ENCODE results near the gene IQSEC1. TPM values are rescaled to one million over a fixed set of nuclear protein-coding genes. Genes with fewer than 3 reads are reported as not detected.
A peak's percentile ranks its signal among the peaks of the same experiment; 100 is the strongest.

Gene IQSEC1
- total and polyA plus RNA-seq, 2 donors (not counting 3 experiments of a cell fraction or from before 2014, with no cell fraction given), result 5.2 to 18.0 TPM

DNA sequence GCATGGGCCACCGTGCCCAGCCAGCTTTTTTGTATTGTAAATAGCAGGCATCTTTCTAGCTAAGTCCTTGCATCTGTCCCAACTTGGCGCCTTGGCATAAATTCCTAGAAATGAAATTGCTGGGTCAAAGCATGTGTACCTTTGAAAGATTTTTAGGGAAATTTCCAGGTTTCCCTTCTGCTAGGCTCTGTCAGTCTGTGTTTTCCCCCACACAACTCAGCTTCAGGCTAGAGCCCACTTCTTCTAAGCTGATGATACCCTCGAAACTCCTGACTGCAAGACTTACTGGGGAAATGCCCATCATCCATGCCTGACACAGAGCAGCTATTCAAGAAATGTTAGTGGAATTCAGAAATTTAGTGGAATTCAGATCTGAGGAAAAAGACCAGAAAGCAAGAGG lies 221.0 kb downstream of the IQSEC1 start:
- Histone ChIP-seq H3K4me3 (replicated peaks in 1 of 3; ENCODE audit: insufficient read depth in 1 of 3, low read depth in 1 of 3, low read length in 3 of 3) (no peak overlapping the region), H3K9me1 (replicated peaks; ENCODE audit: control insufficient read depth, extremely low read depth, insufficient read depth, low read length) (no peaks in the 10 kb centered on the region), H3K27ac (ENCODE audit: insufficient read depth, low read depth, low read length) (no peak overlapping the region), H3K9ac (replicated peaks; ENCODE audit: extremely low read depth, insufficient read depth, low read length) (no peak overlapping the region), H4K20me1 (replicated peaks; ENCODE audit: control insufficient read depth, extremely low read depth, insufficient read depth, low read length) (no peaks in the 10 kb centered on the region), H3K4me1 (ENCODE audit: control insufficient read depth, extremely low read depth, insufficient read depth, low read length) (no peaks in the 10 kb centered on the region), H3K27me3 (ENCODE audit: control insufficient read depth in 2 of 2, insufficient read depth in 2 of 2, low read length in 2 of 2) (peaks cover 8 to 9% of the 10 kb centered on the region in 2 experiments), H3K79me2 (ENCODE audit: control insufficient read depth, insufficient read depth, low read length) (no peaks in the 10 kb centered on the region), H3K36me3 (ENCODE audit: control insufficient read depth in 2 of 2, extremely low read depth in 1 of 2, insufficient read depth in 2 of 2, low read length in 2 of 2) (no peaks in the 10 kb centered on the region), H3K4me2 (ENCODE audit: insufficient read depth, low read length) (no peak overlapping the region), H2AFZ (ENCODE audit: low read depth, low read length) (no peak overlapping the region), H3K9me3 (replicated peaks; ENCODE audit: control insufficient read depth, insufficient read depth, low read length) (no peaks in the 10 kb centered on the region)
- no TSS peak for BruUV-seq (replicated peaks)
- no peak for DNase-seq (ENCODE audit: low read depth, low spot score)
- intact Hi-C loops (cut with micrococcal nuclease) (no loop called here), dilution Hi-C loops (cut with MboI; ENCODE audit: extremely low pct_ligation_motif_present, low sequenced_read_pairs) (no loop called here)
- no peak for TF ChIP-seq FOS (IDR thresholded peaks at IDR 0.05; ENCODE audit: borderline replicate concordance, insufficient read depth, low read length)
- no peak for TF ChIP-seq EZH2 (IDR thresholded peaks at IDR 0.05; ENCODE audit: borderline replicate concordance, low read depth, low read length, severe bottlenecking)
- no peak for TF ChIP-seq JUN (IDR thresholded peaks at IDR 0.05; ENCODE audit: borderline replicate concordance, insufficient read depth, insufficient read length, low read depth)
- TF ChIP-seq POLR2A (IDR thresholded peaks at IDR 0.05; ENCODE audit: low read depth, low read length), result no peak
- no peak for TF ChIP-seq POLR2AphosphoS5 (IDR thresholded peaks at IDR 0.05; ENCODE audit: insufficient read depth, low read depth, low read length)
- TF ChIP-seq, protein P1, sequence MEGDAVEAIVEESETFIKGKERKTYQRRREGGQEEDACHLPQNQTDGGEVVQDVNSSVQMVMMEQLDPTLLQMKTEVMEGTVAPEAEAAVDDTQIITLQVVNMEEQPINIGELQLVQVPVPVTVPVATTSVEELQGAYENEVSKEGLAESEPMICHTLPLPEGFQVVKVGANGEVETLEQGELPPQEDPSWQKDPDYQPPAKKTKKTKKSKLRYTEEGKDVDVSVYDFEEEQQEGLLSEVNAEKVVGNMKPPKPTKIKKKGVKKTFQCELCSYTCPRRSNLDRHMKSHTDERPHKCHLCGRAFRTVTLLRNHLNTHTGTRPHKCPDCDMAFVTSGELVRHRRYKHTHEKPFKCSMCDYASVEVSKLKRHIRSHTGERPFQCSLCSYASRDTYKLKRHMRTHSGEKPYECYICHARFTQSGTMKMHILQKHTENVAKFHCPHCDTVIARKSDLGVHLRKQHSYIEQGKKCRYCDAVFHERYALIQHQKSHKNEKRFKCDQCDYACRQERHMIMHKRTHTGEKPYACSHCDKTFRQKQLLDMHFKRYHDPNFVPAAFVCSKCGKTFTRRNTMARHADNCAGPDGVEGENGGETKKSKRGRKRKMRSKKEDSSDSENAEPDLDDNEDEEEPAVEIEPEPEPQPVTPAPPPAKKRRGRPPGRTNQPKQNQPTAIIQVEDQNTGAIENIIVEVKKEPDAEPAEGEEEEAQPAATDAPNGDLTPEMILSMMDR (IDR thresholded peaks at IDR 0.05; ENCODE audit: extremely low read depth in 1 of 2, insufficient read depth in 1 of 2, low read depth in 1 of 2, low read length in 2 of 2), result no peak
- TF ChIP-seq GATA2 (IDR thresholded peaks at IDR 0.05; ENCODE audit: insufficient read depth, insufficient read length, low read depth, low read length), result no peak
- TF ChIP-seq, protein P2, sequence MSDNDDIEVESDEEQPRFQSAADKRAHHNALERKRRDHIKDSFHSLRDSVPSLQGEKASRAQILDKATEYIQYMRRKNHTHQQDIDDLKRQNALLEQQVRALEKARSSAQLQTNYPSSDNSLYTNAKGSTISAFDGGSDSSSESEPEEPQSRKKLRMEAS (IDR thresholded peaks at IDR 0.05; ENCODE audit: insufficient read depth, insufficient read length), result no peak
- no peak for TF ChIP-seq MYC (IDR thresholded peaks at IDR 0.05; ENCODE audit: low read depth, low read length)
- ChIA-PET CTCF (interaction anchor here (1.0 to 1.1 kb wide), 3 partner anchors 11 to 241 kb away, joined by 3 to 7 read pairs (median 4); partner anchors contain the start of gene RPL32), POLR2A (no interaction called here)
- FAIRE-seq, result peak; percentile 56

Small RNA genes lying within 50 kb of the gene (small RNA-seq; reads per million reads assigned to genes)
- not detected for gene AC034198.1 (ENCODE audit: insufficient read depth, insufficient read length, low read depth, low replicate concordance)
- not detected for gene AC069271.1 (ENCODE audit: insufficient read depth, insufficient read length, low read depth, low replicate concordance)

Other genes starting within 250 kb of the IQSEC1 start
- gene RPL32, start 231.9 kb downstream of the IQSEC1 start, total RNA-seq, result 1,569 and 1,588 TPM in 2 replicates
- gene RPL32, start 231.9 kb downstream of the IQSEC1 start, polyA plus RNA-seq, result 1,075 and 1,147 TPM in 2 replicates